Activated CD4-positive, alpha-beta T cell treated with anti-CD3 and anti-CD28 coated beads, Interleukin-2, amount 50 U/mL, for 16 hours (primary cell): ENCODE measurements around the gene ADPRM.
A peak's percentile ranks its signal among the peaks of the same experiment; 100 is the strongest.

Source experiments
- DNase-seq: peaks from one replicate; pipeline ENCODE4 v3.0.0-alpha.2; 2020

The ADPRM gene

DNA sequence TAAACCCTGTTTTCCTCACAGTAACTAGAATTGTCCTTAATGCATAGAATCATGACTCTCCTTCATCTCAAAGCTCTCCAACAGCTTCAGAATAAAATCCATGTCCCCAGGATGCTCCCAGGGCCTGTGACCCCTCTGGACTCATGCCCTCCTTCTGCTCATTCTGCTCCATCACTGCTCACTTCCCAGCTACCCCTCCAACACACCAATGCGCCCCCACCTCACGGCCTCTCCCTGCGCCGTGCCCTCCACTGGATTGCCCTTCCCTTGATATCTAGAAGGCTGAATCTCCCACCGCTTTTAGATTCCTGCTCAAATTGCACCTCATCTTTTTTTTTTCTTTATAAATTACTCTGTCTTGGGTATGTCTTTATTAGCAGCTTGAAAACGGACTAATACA is 45.0 kb downstream of the ADPRM start:
- DNase-seq = no peak

- no peak for DNase-seq
These were observed 46.1 kb downstream of the ADPRM start for GRCh38 chr17:10743316-10744009.

GRCh38 chr17:10744501-10745000 is 47.2 kb downstream of the ADPRM start:
- DNase-seq = no peak

GRCh38 chr17:10745231-10745630 is 47.8 kb downstream of the ADPRM start:
- DNase-seq = no peak

- DNase-seq = no peak
These were observed 51.3 kb downstream of the ADPRM start for GRCh38 chr17:10748531-10749181.

GRCh38 chr17:10750210-10750609 is 52.8 kb downstream of the ADPRM start:
- no peak for DNase-seq

DNA sequence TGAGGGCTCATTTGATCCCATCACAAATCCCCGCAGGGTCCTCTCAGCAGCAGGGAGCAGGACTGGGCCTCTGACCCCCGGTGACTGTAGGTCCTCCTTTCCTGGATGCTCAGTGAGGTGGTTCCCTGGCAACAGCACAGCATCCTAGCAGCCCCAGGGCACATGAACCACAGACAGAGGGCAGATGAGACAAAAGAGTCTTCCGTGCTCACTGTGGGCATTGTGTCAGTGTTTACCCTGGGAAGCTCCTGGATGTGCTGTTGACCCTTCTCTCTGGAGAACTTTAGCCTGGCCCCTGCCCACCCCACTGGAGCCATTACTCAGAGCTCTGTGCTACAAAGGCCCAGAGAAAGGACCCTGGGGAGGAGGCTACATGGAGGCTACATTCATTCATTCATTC is 54.2 kb downstream of the ADPRM start:
- no peak for DNase-seq

DNA sequence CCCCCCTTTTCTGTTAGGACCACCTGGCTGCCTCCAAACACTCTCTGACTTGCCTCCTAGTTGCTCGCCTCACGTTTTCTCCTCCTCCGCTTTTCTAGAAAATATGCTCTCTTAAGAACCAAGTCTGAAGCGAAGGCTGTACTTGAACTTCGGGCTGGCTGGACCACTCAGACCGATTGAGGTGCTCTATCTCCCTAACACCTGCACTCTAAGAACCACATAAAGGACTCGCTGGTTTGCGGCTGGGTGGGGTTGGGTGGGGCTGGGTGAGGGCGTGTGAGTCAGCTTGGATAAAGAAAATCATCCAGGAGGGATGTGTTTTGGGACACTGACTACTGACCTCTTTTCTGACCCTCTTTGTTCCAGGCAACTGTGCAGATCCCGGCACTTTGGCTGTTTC is 55.3 kb downstream of the ADPRM start:
- DNase-seq = no peak

DNA sequence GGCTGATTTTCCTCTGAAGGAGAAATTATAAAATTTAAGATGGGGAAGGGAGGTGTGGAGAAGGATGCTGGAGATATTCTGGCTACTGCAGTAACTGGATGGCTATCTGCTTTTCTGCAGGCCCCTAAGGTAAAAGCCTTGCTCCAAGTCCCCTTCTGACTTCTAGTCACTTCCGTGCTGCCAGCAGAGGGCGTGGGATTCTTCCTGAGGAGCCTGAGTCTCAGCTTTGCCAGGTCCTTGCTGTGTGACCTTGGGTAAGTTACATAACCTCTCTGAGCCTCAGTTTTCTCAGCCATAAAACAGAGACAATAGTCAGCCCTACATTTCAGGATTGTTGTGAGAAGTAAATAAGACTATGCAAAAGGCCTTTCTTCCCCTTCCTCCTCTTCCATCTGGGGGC is 56.7 kb downstream of the ADPRM start:
- peak; percentile 34 for DNase-seq

- DNase-seq = no peak
These were observed 57.6 kb downstream of the ADPRM start for GRCh38 chr17:10754861-10755591.

- no peak for DNase-seq
These were observed 58.3 kb downstream of the ADPRM start for GRCh38 chr17:10755592-10756127.

DNA sequence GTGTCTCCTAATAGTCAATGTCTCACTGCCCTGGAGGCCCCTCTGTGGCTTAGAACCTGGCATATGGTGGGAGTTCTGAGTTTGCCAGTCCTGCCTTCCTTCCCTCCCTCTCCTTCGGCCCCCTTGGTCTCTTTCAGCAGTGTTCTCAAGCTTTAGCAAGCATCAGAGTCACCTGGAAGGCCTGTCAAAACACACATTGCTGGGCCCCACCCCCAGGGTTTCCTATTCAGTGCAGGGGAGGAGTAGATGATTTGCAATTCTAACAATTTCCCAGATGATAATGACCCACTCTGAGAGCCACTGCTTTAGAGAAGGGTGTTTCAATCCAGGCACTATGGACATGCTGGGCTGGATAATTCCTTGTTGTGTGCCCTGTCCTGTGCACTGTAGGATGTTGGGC is 58.8 kb downstream of the ADPRM start:
- DNase-seq = no peak

DNA sequence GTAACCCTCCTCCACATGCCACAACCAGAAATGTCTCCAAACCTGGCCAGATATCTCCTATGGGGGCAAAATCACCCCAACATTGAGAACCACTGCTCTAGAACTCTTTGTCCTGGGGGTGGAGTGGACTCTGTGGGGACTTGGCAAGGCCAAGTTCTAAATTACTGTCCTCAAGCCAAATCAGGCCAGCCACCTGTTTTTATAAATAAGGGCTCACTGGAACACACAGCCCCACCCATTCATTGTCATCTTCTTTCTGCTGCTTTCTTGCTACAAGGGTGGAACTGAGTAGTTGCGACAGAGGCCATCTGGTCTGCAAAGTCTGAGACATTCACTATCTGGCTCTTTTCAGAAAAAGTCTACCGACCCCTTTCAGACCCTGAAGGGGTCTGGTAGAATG is 59.2 kb downstream of the ADPRM start:
- no peak for DNase-seq

- no peak for DNase-seq
These were observed 59.7 kb downstream of the ADPRM start for GRCh38 chr17:10757067-10757466.

DNA sequence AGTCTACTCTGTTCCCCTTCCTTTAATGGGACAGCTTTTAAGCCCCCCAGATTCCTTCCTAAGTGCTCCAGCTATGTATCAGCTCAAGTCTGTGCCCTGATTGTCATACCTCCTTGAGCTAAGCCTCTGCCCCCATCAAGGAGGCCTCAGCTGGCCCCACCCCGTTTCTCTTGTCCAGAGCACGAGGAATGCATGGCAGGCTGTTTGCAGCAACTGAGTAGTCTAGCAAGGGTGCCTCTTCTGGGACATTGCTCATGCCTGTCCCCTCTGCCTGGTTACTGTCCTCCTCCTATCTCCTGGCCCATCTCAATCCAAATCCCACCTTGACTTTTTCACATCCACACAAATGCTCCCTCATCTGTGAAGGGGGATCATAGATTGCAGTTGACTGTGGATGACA is 60.3 kb downstream of the ADPRM start:
- no peak for DNase-seq

DNA sequence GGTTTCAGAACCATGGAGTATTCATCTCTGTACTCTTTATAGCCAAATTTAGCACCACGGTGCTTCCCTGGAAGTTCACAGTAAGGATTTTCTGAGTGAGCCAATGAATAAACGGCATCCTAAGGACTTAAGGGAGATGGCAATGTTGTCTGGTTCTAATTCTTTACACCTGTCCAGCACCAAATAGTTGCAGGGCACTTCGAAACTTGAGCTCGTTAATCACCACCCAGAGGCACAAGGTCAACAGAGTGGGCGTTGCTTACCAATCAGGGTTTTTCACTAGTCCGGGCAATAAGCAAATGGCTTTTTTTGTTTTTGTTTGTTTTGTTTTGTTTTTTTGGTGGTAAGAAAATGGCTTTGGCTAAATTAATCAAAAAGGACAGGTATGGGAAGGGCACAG is 60.7 kb downstream of the ADPRM start:
- no peak for DNase-seq
